ENCODE data around the gene ADCY6.

- no peak for TF ChIP-seq SP1 (IDR thresholded peaks at IDR 0.05)
- TF ChIP-seq, protein P1, sequence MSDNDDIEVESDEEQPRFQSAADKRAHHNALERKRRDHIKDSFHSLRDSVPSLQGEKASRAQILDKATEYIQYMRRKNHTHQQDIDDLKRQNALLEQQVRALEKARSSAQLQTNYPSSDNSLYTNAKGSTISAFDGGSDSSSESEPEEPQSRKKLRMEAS (IDR thresholded peaks at IDR 0.05): no peak
- TF ChIP-seq, protein P2, sequence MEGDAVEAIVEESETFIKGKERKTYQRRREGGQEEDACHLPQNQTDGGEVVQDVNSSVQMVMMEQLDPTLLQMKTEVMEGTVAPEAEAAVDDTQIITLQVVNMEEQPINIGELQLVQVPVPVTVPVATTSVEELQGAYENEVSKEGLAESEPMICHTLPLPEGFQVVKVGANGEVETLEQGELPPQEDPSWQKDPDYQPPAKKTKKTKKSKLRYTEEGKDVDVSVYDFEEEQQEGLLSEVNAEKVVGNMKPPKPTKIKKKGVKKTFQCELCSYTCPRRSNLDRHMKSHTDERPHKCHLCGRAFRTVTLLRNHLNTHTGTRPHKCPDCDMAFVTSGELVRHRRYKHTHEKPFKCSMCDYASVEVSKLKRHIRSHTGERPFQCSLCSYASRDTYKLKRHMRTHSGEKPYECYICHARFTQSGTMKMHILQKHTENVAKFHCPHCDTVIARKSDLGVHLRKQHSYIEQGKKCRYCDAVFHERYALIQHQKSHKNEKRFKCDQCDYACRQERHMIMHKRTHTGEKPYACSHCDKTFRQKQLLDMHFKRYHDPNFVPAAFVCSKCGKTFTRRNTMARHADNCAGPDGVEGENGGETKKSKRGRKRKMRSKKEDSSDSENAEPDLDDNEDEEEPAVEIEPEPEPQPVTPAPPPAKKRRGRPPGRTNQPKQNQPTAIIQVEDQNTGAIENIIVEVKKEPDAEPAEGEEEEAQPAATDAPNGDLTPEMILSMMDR (IDR thresholded peaks at IDR 0.05; ENCODE audit: low read depth, low read length, missing input control): no peak
- TF ChIP-seq TAF1 (conservative IDR thresholded peaks at IDR 0.05): no peak
- TF ChIP-seq EGR1 (IDR thresholded peaks at IDR 0.05; ENCODE audit: low read depth in 2 of 2): no peak
- no peak for TF ChIP-seq RXRA (IDR thresholded peaks at IDR 0.05)
- no peak for TF ChIP-seq YY1 (IDR thresholded peaks at IDR 0.05)
- TF ChIP-seq, protein P3, sequence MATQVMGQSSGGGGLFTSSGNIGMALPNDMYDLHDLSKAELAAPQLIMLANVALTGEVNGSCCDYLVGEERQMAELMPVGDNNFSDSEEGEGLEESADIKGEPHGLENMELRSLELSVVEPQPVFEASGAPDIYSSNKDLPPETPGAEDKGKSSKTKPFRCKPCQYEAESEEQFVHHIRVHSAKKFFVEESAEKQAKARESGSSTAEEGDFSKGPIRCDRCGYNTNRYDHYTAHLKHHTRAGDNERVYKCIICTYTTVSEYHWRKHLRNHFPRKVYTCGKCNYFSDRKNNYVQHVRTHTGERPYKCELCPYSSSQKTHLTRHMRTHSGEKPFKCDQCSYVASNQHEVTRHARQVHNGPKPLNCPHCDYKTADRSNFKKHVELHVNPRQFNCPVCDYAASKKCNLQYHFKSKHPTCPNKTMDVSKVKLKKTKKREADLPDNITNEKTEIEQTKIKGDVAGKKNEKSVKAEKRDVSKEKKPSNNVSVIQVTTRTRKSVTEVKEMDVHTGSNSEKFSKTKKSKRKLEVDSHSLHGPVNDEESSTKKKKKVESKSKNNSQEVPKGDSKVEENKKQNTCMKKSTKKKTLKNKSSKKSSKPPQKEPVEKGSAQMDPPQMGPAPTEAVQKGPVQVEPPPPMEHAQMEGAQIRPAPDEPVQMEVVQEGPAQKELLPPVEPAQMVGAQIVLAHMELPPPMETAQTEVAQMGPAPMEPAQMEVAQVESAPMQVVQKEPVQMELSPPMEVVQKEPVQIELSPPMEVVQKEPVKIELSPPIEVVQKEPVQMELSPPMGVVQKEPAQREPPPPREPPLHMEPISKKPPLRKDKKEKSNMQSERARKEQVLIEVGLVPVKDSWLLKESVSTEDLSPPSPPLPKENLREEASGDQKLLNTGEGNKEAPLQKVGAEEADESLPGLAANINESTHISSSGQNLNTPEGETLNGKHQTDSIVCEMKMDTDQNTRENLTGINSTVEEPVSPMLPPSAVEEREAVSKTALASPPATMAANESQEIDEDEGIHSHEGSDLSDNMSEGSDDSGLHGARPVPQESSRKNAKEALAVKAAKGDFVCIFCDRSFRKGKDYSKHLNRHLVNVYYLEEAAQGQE (IDR thresholded peaks at IDR 0.05): no peak
- TF ChIP-seq GABPA (IDR thresholded peaks at IDR 0.05 in 1 of 2, conservative IDR thresholded peaks at IDR 0.05 in 1 of 2): no peak
- peak; percentile 90 to 93 for TF ChIP-seq JUND (IDR thresholded peaks at IDR 0.05)
- TF ChIP-seq NR2F2 (IDR thresholded peaks at IDR 0.05): peak; percentile 24
- TF ChIP-seq, protein P4, sequence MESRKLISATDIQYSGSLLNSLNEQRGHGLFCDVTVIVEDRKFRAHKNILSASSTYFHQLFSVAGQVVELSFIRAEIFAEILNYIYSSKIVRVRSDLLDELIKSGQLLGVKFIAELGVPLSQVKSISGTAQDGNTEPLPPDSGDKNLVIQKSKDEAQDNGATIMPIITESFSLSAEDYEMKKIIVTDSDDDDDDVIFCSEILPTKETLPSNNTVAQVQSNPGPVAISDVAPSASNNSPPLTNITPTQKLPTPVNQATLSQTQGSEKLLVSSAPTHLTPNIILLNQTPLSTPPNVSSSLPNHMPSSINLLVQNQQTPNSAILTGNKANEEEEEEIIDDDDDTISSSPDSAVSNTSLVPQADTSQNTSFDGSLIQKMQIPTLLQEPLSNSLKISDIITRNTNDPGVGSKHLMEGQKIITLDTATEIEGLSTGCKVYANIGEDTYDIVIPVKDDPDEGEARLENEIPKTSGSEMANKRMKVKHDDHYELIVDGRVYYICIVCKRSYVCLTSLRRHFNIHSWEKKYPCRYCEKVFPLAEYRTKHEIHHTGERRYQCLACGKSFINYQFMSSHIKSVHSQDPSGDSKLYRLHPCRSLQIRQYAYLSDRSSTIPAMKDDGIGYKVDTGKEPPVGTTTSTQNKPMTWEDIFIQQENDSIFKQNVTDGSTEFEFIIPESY (IDR thresholded peaks at IDR 0.05): no peak
- no peak for TF ChIP-seq FOXA1 (IDR thresholded peaks at IDR 0.05)
These were observed 9.0 kb downstream of the ADCY6 start for GRCh38 chr12:48779869-48780268.

Measured in liver (tissue), 3 donors.